Activated naive CD8-positive, alpha-beta T cell treated with anti-CD3 and anti-CD28 coated beads, Interleukin-2, amount 10 ng/mL, durations not matched to agents 7 days and 5 days (primary cell): ENCODE measurements around the gene RDH14. TPM values are rescaled to one million over a fixed set of nuclear protein-coding genes. Genes with fewer than 3 reads are reported as not detected.

Experiments
- ATAC-seq: fragments of 150-1000 bp; cut with Tn5 transposase; one replicate; pipeline ENCODE4 v1.10.0; 2021; ENCODE audit warnings: low read depth, moderate library complexity
- POLR2A ChIA-PET: fragments of 350-600 bp; sonication (Branson Sonifier 250); formaldehyde crosslinking; loops from one replicate; lab custom pipeline; 2021; ENCODE audit warnings: antibody characterized with exemption; lab: Charles Lee
- DNase-seq: peaks from one replicate; pipeline ENCODE4 v3.0.0; 2021
- H3K27ac Mint-ChIP-seq: one replicate; pipeline ENCODE4 v1.8.0; 2022; ENCODE audit warnings: mild to moderate bottlenecking, mixed read lengths
- H3K27me3 Mint-ChIP-seq: one replicate; pipeline ENCODE4 v1.8.0; 2022; ENCODE audit warnings: mild to moderate bottlenecking, moderate library complexity, mixed read lengths
- H3K36me3 Mint-ChIP-seq: one replicate; pipeline ENCODE4 v1.8.0; 2021; ENCODE audit warnings: mild to moderate bottlenecking, mixed read lengths
- H3K4me1 Mint-ChIP-seq: one replicate; pipeline ENCODE4 v1.8.0; 2021; ENCODE audit warnings: mixed read lengths
- H3K4me3 Mint-ChIP-seq: one replicate; pipeline ENCODE4 v1.8.0; 2022; ENCODE audit warnings: mild to moderate bottlenecking, moderate library complexity, mixed read lengths
- H3K9me3 Mint-ChIP-seq: one replicate; pipeline ENCODE4 v1.8.0; 2021; ENCODE audit warnings: mixed read lengths
- total RNA-seq, 2 experiments: library from RNA; stranded (reverse); gene quantifications; one replicate each; pipeline ENCODE4 v1.2.3, GENCODE V29; 2021

The RDH14 gene
- total RNA-seq, 2 experiments from 2014 or later = 19.6 to 20.9 TPM

DNA sequence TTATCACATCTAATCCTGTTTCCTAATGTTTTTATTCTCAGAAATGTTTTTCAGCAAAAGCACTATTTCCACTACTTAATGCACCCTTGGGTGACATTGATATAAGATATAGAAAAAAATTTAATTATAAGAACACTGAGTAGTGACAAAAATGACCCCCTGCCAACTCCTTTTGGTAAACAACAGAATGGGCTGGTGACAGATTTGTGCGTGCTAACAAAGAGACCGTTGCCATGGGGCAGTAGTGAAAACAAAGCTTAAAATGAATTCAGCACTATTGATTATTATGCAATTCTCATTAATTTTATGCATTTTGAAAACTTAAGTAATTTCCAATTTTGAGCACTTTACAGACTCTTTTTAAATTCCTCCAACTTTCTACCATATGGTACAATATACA is 33.1 kb downstream of the RDH14 start:
- Mint-ChIP-seq H3K27me3 (no peaks in the 10 kb centered on the region), H3K4me3 (no peak overlapping the region), H3K9me3 (no peaks in the 10 kb centered on the region), H3K4me1 (no peaks in the 10 kb centered on the region), H3K27ac (no peak overlapping the region), H3K36me3 (no peaks in the 10 kb centered on the region)
- POLR2A ChIA-PET = no interaction called here
- no peak for ATAC-seq
- DNase-seq = no peak

- Mint-ChIP-seq H3K36me3 (no peaks in the 10 kb centered on the region), H3K9me3 (no peaks in the 10 kb centered on the region), H3K4me1 (no peaks in the 10 kb centered on the region), H3K27me3 (no peaks in the 10 kb centered on the region), H3K4me3 (no peak overlapping the region), H3K27ac (no peak overlapping the region)
- no peak for ATAC-seq
- no peak for DNase-seq
- POLR2A ChIA-PET = no interaction called here
Measured at GRCh38 chr2:18526429-18526828, 34.0 kb downstream of the RDH14 start.

DNA sequence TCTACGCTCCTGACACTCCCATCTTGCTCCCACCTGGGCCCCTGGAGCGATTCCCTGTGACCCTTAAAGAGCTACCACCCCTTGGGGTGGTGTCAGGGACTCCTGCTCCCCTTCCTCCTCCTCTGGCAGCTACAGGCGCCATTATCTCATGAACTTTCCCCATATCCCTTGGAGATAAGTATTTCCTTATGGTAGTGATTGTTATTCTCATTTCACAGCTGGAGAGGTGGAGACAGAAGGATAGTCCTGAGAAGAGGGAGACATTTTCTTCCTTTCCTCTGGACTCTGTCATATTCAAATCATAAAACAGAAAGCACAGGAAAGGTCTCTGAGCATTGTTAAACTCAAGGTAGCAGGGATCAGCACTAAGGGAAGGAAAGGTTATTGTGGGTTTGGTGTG is 34.6 kb downstream of the RDH14 start:
- H3K4me3 Mint-ChIP-seq = no peak overlapping the region
- H3K36me3 Mint-ChIP-seq = no peaks in the 10 kb centered on the region
- DNase-seq (no peak), ATAC-seq (no peak)
- H3K9me3 Mint-ChIP-seq = no peaks in the 10 kb centered on the region
- H3K27me3 Mint-ChIP-seq = no peaks in the 10 kb centered on the region
- H3K4me1 Mint-ChIP-seq = no peaks in the 10 kb centered on the region
- no peak overlapping the region for H3K27ac Mint-ChIP-seq
- POLR2A ChIA-PET = no interaction called here

GRCh38 chr2:18525236-18525635 is 35.2 kb downstream of the RDH14 start:
- H3K36me3 Mint-ChIP-seq = no peaks in the 10 kb centered on the region
- POLR2A ChIA-PET = no interaction called here
- H3K27ac Mint-ChIP-seq = no peak overlapping the region

GRCh38 chr2:18522484-18523146 is 37.8 kb downstream of the RDH14 start:
- H3K36me3 Mint-ChIP-seq = no peaks in the 10 kb centered on the region
- H3K9me3 Mint-ChIP-seq = no peaks in the 10 kb centered on the region
- no peaks in the 10 kb centered on the region for H3K4me1 Mint-ChIP-seq
- ATAC-seq (no peak), DNase-seq (no peak)
- H3K27me3 Mint-ChIP-seq = peaks cover 12% of the 10 kb centered on the region
- POLR2A ChIA-PET = no interaction called here
- H3K4me3 Mint-ChIP-seq = no peak overlapping the region
- no peak overlapping the region for H3K27ac Mint-ChIP-seq

More at GRCh38 chr2:18525236-18525635, 35.2 kb downstream of the RDH14 start:
- Mint-ChIP-seq H3K4me1 (no peaks in the 10 kb centered on the region), H3K9me3 (no peaks in the 10 kb centered on the region), H3K4me3 (no peak overlapping the region), H3K27me3 (no peaks in the 10 kb centered on the region)
- DNase-seq (no peak), ATAC-seq (no peak)

DNA sequence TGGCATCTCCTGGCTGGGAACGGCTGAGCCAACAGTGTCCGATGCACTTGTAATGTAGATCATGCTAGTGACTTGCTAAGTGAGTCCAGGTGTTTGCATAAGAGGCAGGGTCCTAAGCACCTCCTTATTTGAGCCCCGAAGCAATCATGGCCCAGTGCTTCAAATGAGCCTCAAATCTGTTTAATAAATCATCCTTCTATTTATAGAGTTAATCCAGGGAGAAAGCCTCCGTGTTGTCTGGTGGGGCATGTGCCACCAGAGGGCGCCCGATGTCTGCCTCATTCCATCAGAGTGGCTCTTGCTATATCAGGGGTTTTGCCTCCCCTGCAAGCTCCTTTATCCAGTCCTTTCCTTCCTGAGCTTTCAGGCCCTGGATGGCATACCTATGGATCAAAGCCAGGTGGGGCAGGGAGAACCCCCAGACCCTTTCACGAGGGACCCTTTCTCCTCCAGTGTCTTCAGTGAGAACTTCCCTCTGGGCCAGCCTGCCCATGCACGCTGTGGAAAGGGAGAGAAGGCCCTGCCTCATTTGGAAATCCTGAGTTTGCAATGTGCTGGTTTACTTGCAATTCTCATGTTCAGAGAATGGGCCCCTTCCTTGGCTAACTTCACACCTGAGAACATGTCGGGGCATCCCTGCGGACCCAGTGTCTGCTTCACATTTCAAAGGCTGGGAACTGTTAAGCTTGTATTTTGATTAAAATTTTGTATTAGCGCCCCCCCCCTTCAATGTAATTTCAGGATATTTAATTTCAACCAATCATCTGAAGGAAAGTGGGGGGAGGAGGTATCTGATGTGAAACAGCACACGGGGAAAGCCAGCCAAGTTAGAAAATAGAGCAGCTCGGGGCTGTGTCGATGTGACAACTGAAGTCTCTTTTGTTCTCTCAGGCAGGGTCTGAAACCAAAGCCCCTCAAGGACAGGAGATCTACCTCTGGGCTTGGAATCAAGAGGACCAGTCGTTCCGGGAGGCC is 39.7 kb downstream of the RDH14 start:
- peaks cover 14% of the 10 kb centered on the region for H3K27me3 Mint-ChIP-seq
- POLR2A ChIA-PET = interaction anchor here (1.3 kb wide), 1 partner anchor 40 kb away, joined by 5 read pairs; the partner anchor contains the start of gene RDH14
- no peak overlapping the region for H3K27ac Mint-ChIP-seq
- no peak overlapping the region for H3K4me3 Mint-ChIP-seq
- H3K4me1 Mint-ChIP-seq = no peaks in the 10 kb centered on the region
- ATAC-seq = peak; percentile 47
- peak; percentile 81 for DNase-seq
- H3K36me3 Mint-ChIP-seq = no peaks in the 10 kb centered on the region
- no peaks in the 10 kb centered on the region for H3K9me3 Mint-ChIP-seq

DNA sequence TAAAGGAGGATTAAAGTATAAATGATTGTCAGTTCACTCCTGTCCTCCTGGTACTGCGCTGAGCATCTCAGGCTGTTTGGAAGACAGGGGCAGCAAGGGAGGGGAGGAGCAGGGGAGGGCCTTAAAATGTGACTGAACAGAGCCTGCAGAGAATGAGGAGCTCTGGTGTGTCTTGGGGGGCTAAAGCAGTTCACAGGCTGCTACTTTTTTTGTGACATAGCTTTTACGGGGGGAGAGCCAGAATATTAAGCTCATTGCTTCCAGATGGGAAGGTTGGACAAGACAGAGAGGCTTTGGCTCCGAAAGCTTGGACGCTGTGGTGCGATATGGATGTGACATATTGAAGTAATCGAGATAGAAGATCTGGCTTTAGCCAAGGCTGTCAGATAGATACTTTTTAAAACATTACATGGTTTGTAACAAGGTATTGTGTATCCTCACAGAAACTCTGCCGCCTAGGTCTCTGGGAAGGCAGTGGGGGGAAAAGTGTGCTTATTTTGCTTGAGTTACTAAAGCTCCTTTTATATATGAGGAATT is 40.5 kb downstream of the RDH14 start:
- H3K36me3 Mint-ChIP-seq = no peaks in the 10 kb centered on the region
- DNase-seq (no peak), ATAC-seq (no peak)
- no peak overlapping the region for H3K4me3 Mint-ChIP-seq
- no peaks in the 10 kb centered on the region for H3K9me3 Mint-ChIP-seq
- H3K4me1 Mint-ChIP-seq = no peaks in the 10 kb centered on the region
- POLR2A ChIA-PET = interaction anchor here (1.3 kb wide), 1 partner anchor 40 kb away, joined by 5 read pairs; the partner anchor contains the start of gene RDH14
- H3K27ac Mint-ChIP-seq = no peak overlapping the region
- H3K27me3 Mint-ChIP-seq = peaks cover 18% of the 10 kb centered on the region

GRCh38 chr2:18518116-18519111 is 42.0 kb downstream of the RDH14 start:
- H3K27ac Mint-ChIP-seq = no peak overlapping the region
- peaks cover 19% of the 10 kb centered on the region for H3K27me3 Mint-ChIP-seq
- no peaks in the 10 kb centered on the region for H3K36me3 Mint-ChIP-seq
- H3K9me3 Mint-ChIP-seq = no peaks in the 10 kb centered on the region
- no peak overlapping the region for H3K4me3 Mint-ChIP-seq
- POLR2A ChIA-PET = no interaction called here
- H3K4me1 Mint-ChIP-seq = no peaks in the 10 kb centered on the region
- ATAC-seq (no peak), DNase-seq (no peak)

GRCh38 chr2:18517386-18517785 is 43.1 kb downstream of the RDH14 start:
- no peak for DNase-seq
- ATAC-seq = no peak
- POLR2A ChIA-PET = no interaction called here
- Mint-ChIP-seq H3K27me3 (peaks cover 19% of the 10 kb centered on the region), H3K9me3 (no peaks in the 10 kb centered on the region), H3K27ac (no peak overlapping the region), H3K36me3 (no peaks in the 10 kb centered on the region), H3K4me1 (no peaks in the 10 kb centered on the region), H3K4me3 (no peak overlapping the region)

DNA sequence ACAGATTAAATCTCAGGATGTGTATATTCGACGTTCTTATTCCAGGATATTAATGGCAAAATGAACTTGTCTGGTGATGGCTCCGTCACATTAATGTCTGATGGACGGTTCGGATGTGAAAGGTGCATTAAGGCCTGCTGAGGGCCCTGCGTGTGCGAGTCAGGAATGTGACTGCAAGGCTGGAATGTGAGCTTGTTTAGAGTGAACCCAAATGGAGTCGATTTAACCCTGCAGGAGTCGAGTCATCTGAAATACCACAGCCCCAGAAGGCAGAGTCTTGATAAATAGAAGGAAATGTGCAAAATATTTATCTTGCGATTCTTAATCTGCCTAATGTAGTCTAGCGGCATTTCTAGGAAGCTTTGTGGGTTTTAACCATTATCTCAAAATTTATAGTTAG is 44.3 kb downstream of the RDH14 start:
- POLR2A ChIA-PET = no interaction called here
- Mint-ChIP-seq H3K27ac (no peak overlapping the region), H3K9me3 (no peaks in the 10 kb centered on the region), H3K36me3 (no peaks in the 10 kb centered on the region), H3K4me3 (no peak overlapping the region), H3K4me1 (no peaks in the 10 kb centered on the region), H3K27me3 (peaks cover 24% of the 10 kb centered on the region)
- ATAC-seq (no peak), DNase-seq (no peak)

- H3K4me1 Mint-ChIP-seq = no peaks in the 10 kb centered on the region
- DNase-seq (no peak), ATAC-seq (no peak)
- no peaks in the 10 kb centered on the region for H3K9me3 Mint-ChIP-seq
- H3K36me3 Mint-ChIP-seq = no peaks in the 10 kb centered on the region
- no peak overlapping the region for H3K27ac Mint-ChIP-seq
- POLR2A ChIA-PET = no interaction called here
- peaks cover 24% of the 10 kb centered on the region for H3K27me3 Mint-ChIP-seq
- no peak overlapping the region for H3K4me3 Mint-ChIP-seq
Measured at GRCh38 chr2:18514526-18515461, 45.7 kb downstream of the RDH14 start.

- H3K36me3 Mint-ChIP-seq = no peaks in the 10 kb centered on the region
- POLR2A ChIA-PET = no interaction called here
- no peak overlapping the region for H3K4me3 Mint-ChIP-seq
- peaks cover 2% of the 10 kb centered on the region for H3K4me1 Mint-ChIP-seq
- no peaks in the 10 kb centered on the region for H3K9me3 Mint-ChIP-seq
- DNase-seq = no peak
- H3K27ac Mint-ChIP-seq = no peak overlapping the region
- H3K27me3 Mint-ChIP-seq = peaks cover 22% of the 10 kb centered on the region
- ATAC-seq = no peak
Measured at GRCh38 chr2:18510775-18511174, 49.7 kb downstream of the RDH14 start.
